ENCODE data around the gene TCHP. TPM values are rescaled to one million over a fixed set of nuclear protein-coding genes. Genes with fewer than 3 reads are reported as not detected.

Gene TCHP
- total RNA-seq, 1 donor from 2014 or later = 4.2 TPM

- Histone ChIP-seq H3K4me1 (peaks cover 13 to 29% of the 10 kb centered on the region in 2 donors), H3K36me3 (peaks cover 15 to 46% of the 10 kb centered on the region in 2 donors)
These were observed 52.2 kb downstream of the TCHP start for GRCh38 chr12:109952160-109952858.

GRCh38 chr12:109952873-109953272 is 52.8 kb downstream of the TCHP start:
- TF ChIP-seq CTCF (IDR thresholded peaks at IDR 0.05) = no peak
- Histone ChIP-seq H3K27me3 (no peaks in the 10 kb centered on the region), H3K36me3 (peaks cover 15 to 51% of the 10 kb centered on the region in 2 donors), H3K4me3 (no peak overlapping the region), H3K9me3 (no peaks in the 10 kb centered on the region), H3K4me1 (peaks cover 13 to 29% of the 10 kb centered on the region in 2 donors), H3K27ac (peak overlapping the region; percentile 77 to 78)
- no peak for DNase-seq (ENCODE audit: low spot score in 2 of 2)
- intact Hi-C loops (cut with DNase I) = no loop called here

More at GRCh38 chr12:109952160-109952858, 52.2 kb downstream of the TCHP start:
- H3K9me3 ChIP-seq = no peaks in the 10 kb centered on the region
- H3K27me3 ChIP-seq = no peaks in the 10 kb centered on the region
- no peak for TF ChIP-seq CTCF (IDR thresholded peaks at IDR 0.05)
- no peak for DNase-seq (ENCODE audit: low spot score in 2 of 2)
- H3K27ac ChIP-seq = peak overlapping the region; percentile 77 to 78
- intact Hi-C loops (cut with DNase I) = no loop called here
- no peak overlapping the region for H3K4me3 ChIP-seq

- intact Hi-C loops (cut with DNase I) = no loop called here
- Histone ChIP-seq H3K9me3 (no peaks in the 10 kb centered on the region), H3K36me3 (peaks cover 21 to 58% of the 10 kb centered on the region in 2 donors), H3K4me3 (no peak overlapping the region), H3K27ac (peak overlapping the region; percentile 77 to 78), H3K27me3 (no peaks in the 10 kb centered on the region), H3K4me1 (peaks cover 13 to 29% of the 10 kb centered on the region in 2 donors)
- no peak for DNase-seq (ENCODE audit: low spot score in 2 of 2)
- no peak for TF ChIP-seq CTCF (IDR thresholded peaks at IDR 0.05)
These were observed 53.6 kb downstream of the TCHP start for GRCh38 chr12:109953656-109954055.

- Histone ChIP-seq H3K27me3 (no peaks in the 10 kb centered on the region), H3K9me3 (no peaks in the 10 kb centered on the region), H3K4me1 (peaks cover 0 to 3% of the 10 kb centered on the region in 2 donors), H3K36me3 (peaks cover 41 to 79% of the 10 kb centered on the region in 2 donors), H3K4me3 (no peak overlapping the region), H3K27ac (no peak overlapping the region)
- no peak for TF ChIP-seq CTCF (IDR thresholded peaks at IDR 0.05)
- intact Hi-C loops (cut with DNase I) = no loop called here
- DNase-seq (ENCODE audit: low spot score in 2 of 2) = no peak
These were observed 58.3 kb downstream of the TCHP start for GRCh38 chr12:109958374-109958773.

- intact Hi-C loops (cut with DNase I) = no loop called here
- DNase-seq (ENCODE audit: low spot score in 2 of 2) = no peak
- Histone ChIP-seq H3K4me1 (peaks cover 0 to 2% of the 10 kb centered on the region in 2 donors), H3K4me3 (no peak overlapping the region), H3K27ac (no peak overlapping the region), H3K9me3 (no peaks in the 10 kb centered on the region), H3K27me3 (no peaks in the 10 kb centered on the region), H3K36me3 (peaks cover 37 to 82% of the 10 kb centered on the region in 2 donors)
- no peak for TF ChIP-seq CTCF (IDR thresholded peaks at IDR 0.05)
These were observed 59.5 kb downstream of the TCHP start for GRCh38 chr12:109959411-109960093.

Data from ascending aorta (tissue), 2 donors.